Karpas-422 (cell line): ENCODE results near the gene HOXA9. TPM values are rescaled to one million over a fixed set of nuclear protein-coding genes. Genes with fewer than 3 reads are reported as not detected.

Experiments used
- DNase-seq: peaks from one replicate; pipeline ENCODE4 v3.0.0-alpha.2; 2015
- H2AFZ ChIP-seq: fragments of 200-600 bp; sonication (generic); 2 replicates; pipeline ENCODE4 v1.6.1; 2014; ENCODE audit warnings: antibody characterized with exemption, low read length, mixed read lengths
- H3K27ac ChIP-seq: fragments of 200-600 bp; sonication (generic); 2 replicates; pipeline ENCODE4 v1.5.1; 2014; ENCODE audit warnings: mild to moderate bottlenecking, low read length, moderate library complexity
- H3K27me3 ChIP-seq: fragments of 200-600 bp; sonication (generic); 2 replicates; pipeline ENCODE4 v1.6.1; 2014; ENCODE audit warnings: low read length, mixed read lengths
- H3K36me3 ChIP-seq: fragments of 200-600 bp; sonication (generic); 2 replicates; pipeline ENCODE4 v1.6.1; 2014; ENCODE audit warnings: low read length, mixed read lengths; ENCODE audit not compliant: insufficient read depth
- H3K4me1 ChIP-seq: fragments of 200-600 bp; sonication (generic); 2 replicates; pipeline ENCODE4 v1.6.1; 2014; ENCODE audit warnings: mild to moderate bottlenecking, low read length, mixed read lengths
- H3K4me2 ChIP-seq: fragments of 200-600 bp; sonication (generic); 2 replicates; pipeline ENCODE4 v1.6.1; 2014; ENCODE audit warnings: low read length, low read depth, mild to moderate bottlenecking; ENCODE audit not compliant: poor library complexity, severe bottlenecking
- H3K4me3 ChIP-seq: fragments of 200-600 bp; sonication (generic); 2 replicates; pipeline ENCODE4 v1.5.1; 2014; ENCODE audit warnings: mild to moderate bottlenecking, antibody characterized with exemption, low read length, mixed read lengths
- H3K79me2 ChIP-seq: fragments of 200-600 bp; sonication (generic); 2 replicates; pipeline ENCODE4 v1.6.1; 2014; ENCODE audit warnings: mild to moderate bottlenecking, low read length, mixed read lengths
- H3K9ac ChIP-seq: fragments of 200-600 bp; sonication (generic); 2 replicates; pipeline ENCODE4 v1.6.0; 2014; ENCODE audit warnings: low read length
- H3K9me2 ChIP-seq: fragments of 200-600 bp; sonication (generic), shearing (Covaris generic); replicated peaks from 2 replicates; pipeline ENCODE4 v1.6.0; 2014; ENCODE audit warnings: mild to moderate bottlenecking, low read length, moderate library complexity; ENCODE audit not compliant: insufficient read depth
- H3K9me3 ChIP-seq: fragments of 300-700, 200-600 bp; sonication (generic); 2 replicates; pipeline ENCODE4 v1.6.1; 2014; ENCODE audit warnings: low read length, mixed read lengths
- H4K20me1 ChIP-seq: fragments of 200-600 bp; sonication (generic); 2 replicates; pipeline ENCODE4 v1.6.1; 2014; ENCODE audit warnings: mild to moderate bottlenecking, antibody characterized with exemption, low read length, low read depth; ENCODE audit not compliant: insufficient read depth
- total RNA-seq: library from RNA; depleted of rRNA; stranded (reverse); fragments of >200 nt; shearing (Covaris generic); gene quantifications from 2 replicates; pipeline ENCODE4 v1.2.3, GENCODE V29; 2014; ENCODE audit warnings: low replicate concordance

HOXA9 gene
- total RNA-seq, 1 experiment from 2014 or later = not detected

DNA sequence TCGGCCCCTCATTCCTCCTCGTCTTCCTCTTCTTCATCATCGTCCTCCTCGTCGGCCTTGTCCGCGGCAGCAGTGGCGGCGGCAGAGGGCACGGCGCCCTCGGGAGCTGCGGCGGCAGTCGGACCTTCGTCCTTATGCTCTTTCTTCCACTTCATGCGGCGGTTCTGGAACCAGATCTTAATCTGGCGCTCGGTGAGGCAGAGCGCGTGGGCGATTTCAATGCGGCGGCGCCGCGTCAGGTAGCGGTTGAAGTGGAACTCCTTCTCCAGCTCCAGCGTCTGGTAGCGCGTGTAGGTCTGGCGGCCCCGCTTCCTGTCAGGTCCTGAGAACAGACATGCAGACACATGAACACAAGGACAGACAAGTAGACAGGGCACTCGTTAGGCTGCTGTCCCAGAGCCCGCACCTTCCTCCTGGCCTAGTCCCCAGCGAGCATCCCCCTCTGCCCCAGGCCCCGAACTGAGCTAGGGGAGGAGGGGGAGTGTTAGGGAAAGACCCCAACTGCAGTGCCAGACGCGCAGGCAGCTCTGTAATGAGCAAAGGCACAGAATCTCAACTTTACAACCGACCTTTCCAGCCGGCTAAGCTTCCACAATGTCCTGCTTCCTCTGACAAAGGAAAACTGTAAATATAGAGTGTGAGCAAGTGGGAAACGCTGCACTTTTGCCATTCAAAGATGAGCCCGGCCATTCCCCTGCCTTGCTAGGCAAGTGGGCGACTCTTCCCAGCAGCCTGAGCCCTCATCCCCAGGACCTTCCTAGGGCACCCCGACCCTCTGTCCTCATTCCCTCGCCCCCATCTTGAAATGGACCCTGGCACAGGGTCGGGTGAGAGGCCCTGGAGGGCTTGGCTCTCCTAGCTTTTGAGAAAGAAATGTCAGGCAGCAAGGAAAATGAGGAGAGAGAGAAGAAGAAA is 10.2 kb downstream of the HOXA9 start:
- Histone ChIP-seq H4K20me1 (no peaks in the 10 kb centered on the region), H3K36me3 (no peaks in the 10 kb centered on the region), H3K4me2 (peak overlapping the region; percentile 77), H3K9me2 (no peaks in the 10 kb centered on the region), H3K4me1 (peaks cover 47% of the 10 kb centered on the region), H3K4me3 (peak overlapping the region; percentile 69), H3K27me3 (no peaks in the 10 kb centered on the region), H2AFZ (peak overlapping the region; percentile 96), H3K27ac (peak overlapping the region; percentile 75), H3K9me3 (no peaks in the 10 kb centered on the region), H3K9ac (peak overlapping the region; percentile 78), H3K79me2 (peaks cover 3% of the 10 kb centered on the region; the same call in 1 of the 2 replicates)
- peak; percentile 77 for DNase-seq

DNA sequence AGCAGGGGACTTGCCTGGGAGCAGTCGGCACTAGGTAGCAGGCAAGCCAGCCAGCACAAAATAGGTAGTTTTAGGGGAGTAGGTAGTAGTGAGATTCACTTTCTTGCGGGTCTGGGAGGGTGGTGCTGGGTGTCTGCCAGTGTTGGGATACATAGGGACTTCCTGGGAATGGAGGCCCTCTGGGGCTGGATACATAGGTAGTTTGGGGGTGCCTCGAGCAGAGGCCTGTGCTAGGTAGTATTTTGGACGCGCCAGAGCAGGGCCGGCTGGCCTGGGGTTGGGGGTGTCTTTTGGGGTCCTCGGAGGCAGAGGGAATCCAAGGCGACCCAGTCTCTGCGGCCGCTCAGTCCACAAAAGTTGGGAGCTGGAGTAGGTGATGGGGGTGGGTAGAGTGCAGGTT is 11.0 kb downstream of the HOXA9 start:
- Histone ChIP-seq H3K36me3 (no peaks in the 10 kb centered on the region), H3K9me3 (no peaks in the 10 kb centered on the region), H3K4me2 (peak overlapping the region; percentile 77), H3K4me3 (peak overlapping the region; percentile 69; the same call in 1 of the 2 replicates), H4K20me1 (no peaks in the 10 kb centered on the region), H3K9me2 (no peaks in the 10 kb centered on the region), H3K79me2 (peaks cover 11% of the 10 kb centered on the region), H3K27ac (no peak overlapping the region), H3K27me3 (no peaks in the 10 kb centered on the region), H3K9ac (peak overlapping the region; percentile 78), H2AFZ (no peak overlapping the region; the same call in 1 of the 2 replicates), H3K4me1 (peaks cover 46% of the 10 kb centered on the region)
- no peak for DNase-seq

DNA sequence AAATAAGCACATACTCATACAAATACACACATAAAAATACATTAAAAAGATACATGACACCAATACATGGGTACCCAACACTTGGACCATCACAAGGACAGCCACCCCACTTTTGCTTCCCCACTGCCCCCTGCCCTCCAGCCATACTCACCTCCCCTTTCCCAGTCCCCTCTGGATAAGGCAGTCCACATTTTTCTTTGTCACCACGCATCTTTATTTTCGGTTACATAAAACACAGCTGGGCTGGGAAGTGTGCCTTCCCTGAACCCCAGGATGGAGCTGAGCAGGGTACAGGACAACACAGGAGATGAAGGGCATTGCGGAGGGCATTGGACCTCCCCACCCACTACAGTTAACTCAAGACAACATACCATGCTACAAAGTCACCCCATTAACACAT is 11.8 kb downstream of the HOXA9 start:
- Histone ChIP-seq H3K4me2 (no peak overlapping the region), H3K79me2 (peaks cover 20% of the 10 kb centered on the region), H3K9me2 (no peaks in the 10 kb centered on the region), H3K9me3 (no peaks in the 10 kb centered on the region), H3K4me1 (peaks cover 54% of the 10 kb centered on the region), H3K9ac (no peak overlapping the region), H2AFZ (no peak overlapping the region), H3K27ac (no peak overlapping the region), H3K27me3 (no peaks in the 10 kb centered on the region), H4K20me1 (no peaks in the 10 kb centered on the region), H3K4me3 (no peak overlapping the region), H3K36me3 (no peaks in the 10 kb centered on the region)
- DNase-seq = no peak

DNA sequence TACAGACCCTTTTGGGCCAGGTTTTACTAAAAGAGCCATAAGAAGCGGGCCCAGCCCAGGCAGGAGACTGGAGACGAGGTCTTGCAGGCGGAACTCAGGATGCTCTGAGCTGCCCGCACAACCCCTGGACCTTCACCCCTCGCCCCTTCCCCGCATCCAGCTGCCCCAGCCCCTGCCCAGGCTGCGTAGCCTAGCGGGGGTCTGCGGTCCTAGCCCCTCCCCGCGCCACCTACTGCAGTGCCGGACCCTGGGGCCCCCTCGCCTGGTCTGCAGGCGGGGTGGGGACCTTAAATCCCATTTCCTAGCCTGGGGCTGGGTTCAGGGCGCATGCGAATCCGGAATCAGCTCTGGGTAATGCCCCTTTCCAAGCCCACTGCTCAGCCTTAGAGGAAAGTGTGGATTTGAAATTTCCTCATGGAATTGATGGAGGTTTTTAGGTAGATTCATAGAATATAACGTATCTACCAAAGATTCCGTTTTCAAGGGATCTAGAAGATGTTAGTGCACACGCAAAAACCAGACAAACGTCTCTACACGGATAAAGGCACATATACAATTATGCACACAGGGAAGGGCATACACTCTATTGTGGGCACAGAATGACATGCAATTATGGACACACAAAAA is 12.4 kb downstream of the HOXA9 start:
- no peak overlapping the region for H3K27ac ChIP-seq
- H3K9me3 ChIP-seq = no peaks in the 10 kb centered on the region
- H3K9ac ChIP-seq = no peak overlapping the region
- no peak overlapping the region for H2AFZ ChIP-seq
- peaks cover 60% of the 10 kb centered on the region for H3K4me1 ChIP-seq
- DNase-seq = no peak
- no peaks in the 10 kb centered on the region for H4K20me1 ChIP-seq
- no peaks in the 10 kb centered on the region for H3K27me3 ChIP-seq
- peaks cover 26% of the 10 kb centered on the region for H3K79me2 ChIP-seq
- no peak overlapping the region for H3K4me3 ChIP-seq
- no peaks in the 10 kb centered on the region for H3K9me2 ChIP-seq
- H3K4me2 ChIP-seq = no peak overlapping the region
- no peaks in the 10 kb centered on the region for H3K36me3 ChIP-seq

DNA sequence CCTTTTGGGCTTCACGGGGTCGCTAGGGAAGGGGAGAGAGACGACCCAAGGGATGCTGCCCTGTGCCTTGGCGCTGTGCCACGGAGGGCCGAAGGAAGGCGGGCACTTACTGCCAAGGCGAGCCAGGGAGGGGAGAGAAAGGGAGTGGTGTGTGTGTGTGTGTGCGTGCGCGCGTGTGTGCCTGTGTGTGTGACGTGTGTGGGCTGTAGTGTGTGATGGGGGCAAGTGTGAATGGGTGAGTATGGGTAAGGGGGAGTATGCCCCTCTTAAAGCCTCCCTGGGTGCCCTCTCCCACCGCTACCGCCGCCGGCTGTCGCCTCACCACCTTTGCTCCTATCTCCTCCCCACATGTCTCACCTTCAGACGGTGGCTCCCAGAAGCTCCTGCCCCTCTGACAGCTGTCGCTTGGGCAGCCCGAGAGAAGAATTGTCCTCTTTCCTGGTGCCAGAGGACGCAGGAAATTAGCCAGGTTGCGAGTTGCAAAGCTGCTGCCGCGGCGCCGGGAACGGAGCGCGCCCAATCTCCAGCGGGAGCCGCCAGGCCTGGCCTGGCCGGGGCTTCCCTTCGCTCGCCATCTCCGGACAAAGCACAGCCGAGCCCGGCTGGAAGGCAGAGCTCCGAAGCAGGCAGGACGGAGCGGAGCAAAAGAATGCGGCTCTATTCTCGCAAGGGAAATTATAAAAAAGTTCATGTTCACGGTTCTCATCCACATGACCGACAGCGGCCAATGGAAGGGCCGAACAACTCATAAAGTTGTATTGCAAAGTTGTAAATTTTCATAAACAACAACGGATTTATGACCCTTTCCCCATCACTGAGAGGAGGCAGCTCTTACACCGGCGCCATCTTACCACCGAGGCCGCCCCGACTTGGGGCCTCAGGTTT is 13.2 kb downstream of the HOXA9 start, which contains the start of gene HOXA3:
Gene HOXA3, minus strand, starts transcription at position 653 of the 885 bp plus-strand sequence. CDS start 41,943 bp downstream, outside the sequence.
- peak within 1 kb of the TSS; percentile 88 for H3K4me2 ChIP-seq

DNA sequence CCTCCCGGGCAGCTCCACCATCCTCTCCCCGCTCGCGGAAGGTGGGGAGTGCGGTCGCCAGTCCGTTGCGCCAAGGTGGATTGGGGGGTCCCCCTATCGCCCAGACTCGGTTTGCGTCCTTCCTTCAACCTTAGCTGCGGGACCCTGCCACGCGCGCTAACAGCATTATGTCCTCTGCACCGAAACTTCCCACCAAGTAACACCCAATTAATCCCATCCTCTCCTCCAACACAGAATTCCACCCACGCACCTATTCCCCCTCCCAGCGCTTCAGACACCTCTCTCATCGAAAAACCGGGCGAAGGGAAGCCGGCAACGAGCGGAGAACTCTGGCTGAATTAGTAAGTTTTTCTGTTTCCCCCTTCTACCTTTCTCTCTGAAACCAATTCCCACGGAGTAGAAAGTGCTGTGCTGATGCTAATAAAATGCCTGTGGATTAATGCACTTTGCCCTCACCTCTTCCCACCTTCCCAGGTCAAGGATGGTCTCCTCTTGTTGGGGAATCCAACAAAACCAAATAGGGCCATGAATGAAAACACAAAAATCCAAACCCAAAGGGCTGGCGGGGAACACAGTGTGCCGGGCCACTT is 13.9 kb downstream of the HOXA9 start:
- Histone ChIP-seq H2AFZ (peak overlapping the region; percentile 96), H3K4me3 (peak overlapping the region; percentile 84), H3K9me2 (no peaks in the 10 kb centered on the region), H4K20me1 (no peaks in the 10 kb centered on the region), H3K9ac (peak overlapping the region; percentile 84), H3K36me3 (no peaks in the 10 kb centered on the region; the same call in 1 of the 2 replicates), H3K27ac (peak overlapping the region; percentile 52), H3K9me3 (no peaks in the 10 kb centered on the region), H3K4me2 (peak overlapping the region; percentile 88), H3K4me1 (peaks cover 53% of the 10 kb centered on the region), H3K27me3 (no peaks in the 10 kb centered on the region), H3K79me2 (peaks cover 33% of the 10 kb centered on the region)
- DNase-seq = peak; percentile 51

More for the DNA sequence above, 13.2 kb downstream of the HOXA9 start, which contains the start of gene HOXA3:
- H3K36me3 ChIP-seq = no peaks in the 10 kb centered on the region
- H3K27ac ChIP-seq = peak within 1 kb of the TSS; percentile 52; the same call in 1 of the 2 replicates
- no peaks in the 10 kb centered on the region for H3K27me3 ChIP-seq
- no peaks in the 10 kb centered on the region for H3K9me2 ChIP-seq
- H2AFZ ChIP-seq = peak within 1 kb of the TSS; percentile 96
- peak within 1 kb of the TSS; percentile 84 for H3K4me3 ChIP-seq
- H4K20me1 ChIP-seq = no peaks in the 10 kb centered on the region
- H3K9me3 ChIP-seq = no peaks in the 10 kb centered on the region
- H3K9ac ChIP-seq = peak within 1 kb of the TSS; percentile 84
- peaks cover 31% of the 10 kb centered on the region for H3K79me2 ChIP-seq
- peak; percentile 59 for DNase-seq
- peaks cover 59% of the 10 kb centered on the region for H3K4me1 ChIP-seq

DNA sequence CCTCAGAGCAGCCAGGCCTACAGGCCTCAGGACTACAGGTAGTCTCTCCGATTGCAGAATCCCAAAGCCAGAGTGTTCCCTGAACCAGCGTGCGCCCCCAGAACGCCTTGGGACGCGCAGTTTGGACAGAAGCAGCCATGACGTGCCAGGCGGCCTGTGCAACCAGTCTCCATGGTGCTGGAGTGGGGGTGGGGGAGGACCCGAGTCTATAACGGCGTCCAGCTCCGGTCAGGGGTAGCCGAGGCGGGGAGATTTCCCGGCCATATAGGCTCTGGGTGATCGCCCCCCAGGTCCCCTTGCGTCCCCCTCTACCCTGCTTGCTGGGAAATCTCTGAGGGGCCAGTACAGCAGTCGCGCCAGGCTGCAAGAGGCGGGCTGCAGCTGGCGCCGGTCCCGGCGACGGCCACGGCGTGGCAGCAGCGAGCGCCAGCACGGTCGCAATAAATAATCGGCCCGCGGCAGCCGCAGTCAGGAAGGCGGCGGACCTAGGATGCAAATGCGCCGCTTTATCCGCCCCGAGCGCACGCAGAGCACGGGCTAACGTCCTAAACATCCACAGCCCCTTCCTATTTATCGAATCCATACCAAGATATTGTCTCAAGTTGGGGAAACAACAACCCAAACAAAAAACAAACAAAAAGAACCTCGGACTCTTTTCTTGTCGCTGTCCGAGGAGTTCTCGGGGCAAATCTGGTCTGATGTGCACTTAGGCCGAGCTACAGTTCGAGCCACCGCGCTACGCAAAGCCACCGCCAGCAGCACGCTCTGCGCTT is 14.6 kb downstream of the HOXA9 start:
- no peaks in the 10 kb centered on the region for H3K27me3 ChIP-seq
- peak; percentile 94 for DNase-seq
- H3K4me3 ChIP-seq = peak overlapping the region; percentile 84
- H3K9me3 ChIP-seq = no peaks in the 10 kb centered on the region
- peak overlapping the region; percentile 88 for H3K4me2 ChIP-seq
- H3K79me2 ChIP-seq = peaks cover 37% of the 10 kb centered on the region
- H3K9ac ChIP-seq = peak overlapping the region; percentile 84
- H3K4me1 ChIP-seq = peaks cover 47% of the 10 kb centered on the region
- H3K27ac ChIP-seq = peak overlapping the region; percentile 52
- H2AFZ ChIP-seq = peak overlapping the region; percentile 96
- peaks cover 6% of the 10 kb centered on the region; the same call in 1 of the 2 replicates for H3K36me3 ChIP-seq
- H3K9me2 ChIP-seq = no peaks in the 10 kb centered on the region
- H4K20me1 ChIP-seq = no peaks in the 10 kb centered on the region
